Smooth muscle cell of the brain vasculature (primary cell): Measurements from ENCODE around the gene MAST1.
"Not testable (repeated sequence)": the region's sequence is repeated elsewhere in the genome, so short reads cannot be mapped to it uniquely, and the experiment has no call there.

Experiments
- DNase-seq: peaks from one replicate; pipeline ENCODE4 v3.0.0-alpha.2; 2012; ENCODE audit warnings: low read depth, low spot score

The MAST1 gene

GRCh38 chr19:12891553-12892021 is 53.3 kb downstream of the MAST1 start:
- DNase-seq: no peak

- no peak for DNase-seq
These were observed 55.3 kb downstream of the MAST1 start for GRCh38 chr19:12893582-12893981.

GRCh38 chr19:12896460-12896859 is 58.1 kb downstream of the MAST1 start:
- no peak for DNase-seq

- DNase-seq: no peak
These were observed 61.7 kb downstream of the MAST1 start for GRCh38 chr19:12899891-12900518.

- DNase-seq: no peak
These were observed 68.9 kb downstream of the MAST1 start for GRCh38 chr19:12907166-12907565.

- DNase-seq: no peak
These were observed 74.3 kb downstream of the MAST1 start for GRCh38 chr19:12912571-12912970.

GRCh38 chr19:12913011-12913561 is 74.8 kb downstream of the MAST1 start:
- DNase-seq: no peak

GRCh38 chr19:12913851-12914690 is 75.8 kb downstream of the MAST1 start:
- no peak for DNase-seq

- DNase-seq: not testable (repeated sequence)
These were observed 77.5 kb downstream of the MAST1 start for GRCh38 chr19:12915860-12916259.

GRCh38 chr19:12918253-12918652 is 79.9 kb downstream of the MAST1 start:
- no peak for DNase-seq

- DNase-seq: no peak
These were observed 82.7 kb downstream of the MAST1 start for GRCh38 chr19:12921047-12921446.

- DNase-seq: no peak
These were observed 84.6 kb downstream of the MAST1 start for GRCh38 chr19:12922959-12923358.
